HepG2 (cell line): Measurements from ENCODE around the gene PYY. TPM values are rescaled to one million over a fixed set of nuclear protein-coding genes. Genes with fewer than 3 reads are reported as not detected.

Experiments
- EHMT2 ChIP-seq: fragments of 200-600 bp; sonication (generic); IDR thresholded peaks from 2 replicates; pipeline ENCODE4 v1.7.0; 2017; ENCODE audit warnings: antibody characterized with exemption, low read depth, low read length, borderline replicate concordance
- FOSL2 ChIP-seq: sonication (generic); formaldehyde crosslinking; IDR thresholded peaks from 2 replicates; pipeline ENCODE4 v1.4.0; 2020; ENCODE audit warnings: missing genetic modification reagents
- MTA1 ChIP-seq: sonication (generic); formaldehyde crosslinking; IDR thresholded peaks from 2 replicates; pipeline ENCODE4 v1.4.0; 2020; ENCODE audit warnings: missing genetic modification reagents, mild to moderate bottlenecking, borderline replicate concordance
- NFKB2 ChIP-seq: sonication (generic); formaldehyde crosslinking; IDR thresholded peaks from 2 replicates; pipeline ENCODE4 v1.4.0; 2020; ENCODE audit warnings: missing genetic modification reagents, borderline replicate concordance
- SP1 ChIP-seq, 2 experiments: fragments of 450-650 bp in 1 of 2; sonication (generic) in 1 of 2; formaldehyde crosslinking in 1 of 2; IDR thresholded peaks; 2 replicates each; pipeline versions ENCODE4 v1.4.0 to v1.6.1; 2016 to 2020; ENCODE audit warnings: missing genetic modification reagents in 1 of 2
- ZFP37 ChIP-seq: sonication (generic); formaldehyde crosslinking; IDR thresholded peaks from 2 replicates; pipeline ENCODE4 v1.4.0; 2020; ENCODE audit warnings: missing genetic modification reagents, borderline replicate concordance
- ZNF501 ChIP-seq: sonication (generic); formaldehyde crosslinking; IDR thresholded peaks from 2 replicates; pipeline ENCODE4 v1.5.1; 2020; ENCODE audit warnings: mild to moderate bottlenecking, moderate library complexity, missing genetic modification reagents
- ZNF558 ChIP-seq: sonication (generic); formaldehyde crosslinking; IDR thresholded peaks from 2 replicates; pipeline ENCODE4 v1.9.0; 2022; ENCODE audit warnings: mild to moderate bottlenecking, missing genetic modification reagents, borderline replicate concordance
- polyA plus RNA-seq, 8 experiments: library from polyadenylated mRNA; depleted of rRNA in 3 of 8; stranded (reverse) in 7 of 8; unstranded in 1 of 8; fragments of >200 nt; fragmentation: Illumina TruSeq in 4 of 8; extraction: Trizol in 4 of 8; gene quantifications; 2 replicates each; pipeline versions ENCODE4 v1.2.1 to v1.2.3, GENCODE V29; 2011 to 2016; ENCODE audit warnings: low read depth in 4 of 8, missing spikeins in 1 of 8, mixed read lengths in 1 of 8; ENCODE audit not compliant: insufficient read depth in 1 of 8
- total RNA-seq, 5 experiments: library from RNA; depleted of rRNA; stranded (reverse); fragments of >200 nt; fragmentation: Illumina TruSeq; extraction: Trizol; gene quantifications; 2 replicates each; pipeline ENCODE4 v1.2.3, GENCODE V29; 2016; ENCODE audit warnings: low read depth in 1 of 5
- TF ChIP-seq, protein P1 (sequence below): sonication (generic); formaldehyde crosslinking; IDR thresholded peaks from 2 replicates; pipeline ENCODE4 v1.4.0; 2020; ENCODE audit warnings: missing genetic modification reagents
- TF ChIP-seq, protein P2 (sequence below), 2 experiments: sonication (generic) in 1 of 2; formaldehyde crosslinking in 1 of 2; IDR thresholded peaks; 2 replicates each; pipeline versions ENCODE4 v1.4.0 to v1.6.1; 2018 to 2020; ENCODE audit warnings: missing genetic modification reagents in 2 of 2, borderline replicate concordance in 1 of 2, low read depth in 1 of 2, mild to moderate bottlenecking in 1 of 2, missing biosample characterization in 1 of 2
- TF ChIP-seq, protein P3 (sequence below): sonication (generic); formaldehyde crosslinking; IDR thresholded peaks from 2 replicates; pipeline ENCODE4 v1.4.0; 2020; ENCODE audit warnings: missing genetic modification reagents
- TF ChIP-seq, protein P4 (sequence below): sonication (generic); formaldehyde crosslinking; IDR thresholded peaks from 2 replicates; pipeline ENCODE4 v1.4.0; 2020; ENCODE audit warnings: mild to moderate bottlenecking, missing genetic modification reagents

The PYY gene
- total and polyA plus RNA-seq, 2 of the 13 experiments (the other 11 are each of a cell fraction or from before 2014, with no cell fraction given) = 0.25 TPM; not detected in 1

DNA sequence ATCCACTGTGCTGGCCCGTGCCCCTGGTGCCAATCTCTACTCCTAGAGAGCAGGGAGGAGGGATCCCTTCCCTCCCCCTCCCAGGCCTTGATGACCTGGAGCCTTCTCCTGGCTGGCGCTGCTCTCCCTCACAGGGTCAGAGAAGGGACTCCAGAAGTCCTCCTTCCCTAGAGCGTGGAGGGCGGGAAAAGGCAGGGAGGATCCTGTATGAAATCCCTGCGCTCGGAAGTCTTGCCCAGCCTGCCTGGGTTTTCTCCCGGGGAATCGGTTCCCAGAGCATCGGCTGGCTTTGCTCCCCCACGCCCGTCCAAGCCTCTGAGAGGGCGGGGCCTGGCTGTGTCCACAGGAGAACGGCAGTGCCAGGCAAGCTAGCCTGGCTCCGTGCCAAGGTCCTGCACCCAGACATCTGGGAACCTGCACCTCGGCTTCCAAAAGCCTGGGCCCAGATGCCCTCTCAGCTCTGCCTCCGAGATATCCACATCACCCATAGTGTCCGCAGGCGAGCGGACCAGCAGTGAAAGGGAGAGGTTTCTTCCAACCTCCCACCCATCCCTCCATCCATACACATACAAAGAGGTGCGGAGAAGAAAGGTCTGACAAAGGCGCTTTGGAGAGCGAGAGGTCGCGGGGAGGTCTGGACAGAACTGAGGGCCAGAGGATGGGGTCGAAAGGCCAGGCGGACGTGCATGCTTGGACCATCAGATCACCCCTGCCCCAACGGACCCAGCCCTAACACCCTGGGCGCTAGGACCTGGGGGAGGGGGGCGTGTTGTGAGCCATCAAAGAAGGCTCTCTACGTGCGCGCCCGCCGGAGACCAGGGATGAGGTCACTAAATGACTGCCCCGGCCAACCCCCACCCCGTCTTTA is 47.5 kb downstream of the PYY start (continued):
- TF ChIP-seq ZNF501 (peak; percentile 42), EHMT2 (no peak), ZNF558 (CRISPR knock-in tag) (0 out of 2 replicates have a peak, but pooled peaks have one; percentile 55), FOSL2 (0 out of 2 replicates have a peak, but pooled peaks have one; percentile 9), SP1 (IDR thresholded peaks at IDR 0.05) (no peak), SP1 (CRISPR knock-in tag; IDR thresholded peaks at IDR 0.05) (peak; percentile 66; the same call in 1 of the 2 replicates), NFKB2 (0 out of 2 replicates have a peak, but pooled peaks have one; percentile 31), MTA1 (peak; percentile 51; the same call in 1 of the 2 replicates), ZFP37 (0 out of 2 replicates have a peak, but pooled peaks have one; percentile 33)
- TF ChIP-seq, protein P1, sequence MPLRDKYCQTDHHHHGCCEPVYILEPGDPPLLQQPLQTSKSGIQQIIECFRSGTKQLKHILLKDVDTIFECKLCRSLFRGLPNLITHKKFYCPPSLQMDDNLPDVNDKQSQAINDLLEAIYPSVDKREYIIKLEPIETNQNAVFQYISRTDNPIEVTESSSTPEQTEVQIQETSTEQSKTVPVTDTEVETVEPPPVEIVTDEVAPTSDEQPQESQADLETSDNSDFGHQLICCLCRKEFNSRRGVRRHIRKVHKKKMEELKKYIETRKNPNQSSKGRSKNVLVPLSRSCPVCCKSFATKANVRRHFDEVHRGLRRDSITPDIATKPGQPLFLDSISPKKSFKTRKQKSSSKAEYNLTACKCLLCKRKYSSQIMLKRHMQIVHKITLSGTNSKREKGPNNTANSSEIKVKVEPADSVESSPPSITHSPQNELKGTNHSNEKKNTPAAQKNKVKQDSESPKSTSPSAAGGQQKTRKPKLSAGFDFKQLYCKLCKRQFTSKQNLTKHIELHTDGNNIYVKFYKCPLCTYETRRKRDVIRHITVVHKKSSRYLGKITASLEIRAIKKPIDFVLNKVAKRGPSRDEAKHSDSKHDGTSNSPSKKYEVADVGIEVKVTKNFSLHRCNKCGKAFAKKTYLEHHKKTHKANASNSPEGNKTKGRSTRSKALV (CRISPR knock-in tag) = peak; percentile 68; the same call in 1 of the 2 replicates
- TF ChIP-seq, protein P2, sequence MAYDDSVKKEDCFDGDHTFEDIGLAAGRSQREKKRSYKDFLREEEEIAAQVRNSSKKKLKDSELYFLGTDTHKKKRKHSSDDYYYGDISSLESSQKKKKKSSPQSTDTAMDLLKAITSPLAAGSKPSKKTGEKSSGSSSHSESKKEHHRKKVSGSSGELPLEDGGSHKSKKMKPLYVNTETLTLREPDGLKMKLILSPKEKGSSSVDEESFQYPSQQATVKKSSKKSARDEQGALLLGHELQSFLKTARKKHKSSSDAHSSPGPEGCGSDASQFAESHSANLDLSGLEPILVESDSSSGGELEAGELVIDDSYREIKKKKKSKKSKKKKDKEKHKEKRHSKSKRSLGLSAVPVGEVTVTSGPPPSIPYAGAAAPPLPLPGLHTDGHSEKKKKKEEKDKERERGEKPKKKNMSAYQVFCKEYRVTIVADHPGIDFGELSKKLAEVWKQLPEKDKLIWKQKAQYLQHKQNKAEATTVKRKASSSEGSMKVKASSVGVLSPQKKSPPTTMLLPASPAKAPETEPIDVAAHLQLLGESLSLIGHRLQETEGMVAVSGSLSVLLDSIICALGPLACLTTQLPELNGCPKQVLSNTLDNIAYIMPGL (CRISPR knock-in tag; IDR thresholded peaks at IDR 0.05; ENCODE audit: borderline replicate concordance in 1 of 2, low read depth in 1 of 2) = 0 out of 4 replicates have a peak, but pooled peaks of 1 of the 2 experiments have one; percentile 9
- TF ChIP-seq, protein P3, sequence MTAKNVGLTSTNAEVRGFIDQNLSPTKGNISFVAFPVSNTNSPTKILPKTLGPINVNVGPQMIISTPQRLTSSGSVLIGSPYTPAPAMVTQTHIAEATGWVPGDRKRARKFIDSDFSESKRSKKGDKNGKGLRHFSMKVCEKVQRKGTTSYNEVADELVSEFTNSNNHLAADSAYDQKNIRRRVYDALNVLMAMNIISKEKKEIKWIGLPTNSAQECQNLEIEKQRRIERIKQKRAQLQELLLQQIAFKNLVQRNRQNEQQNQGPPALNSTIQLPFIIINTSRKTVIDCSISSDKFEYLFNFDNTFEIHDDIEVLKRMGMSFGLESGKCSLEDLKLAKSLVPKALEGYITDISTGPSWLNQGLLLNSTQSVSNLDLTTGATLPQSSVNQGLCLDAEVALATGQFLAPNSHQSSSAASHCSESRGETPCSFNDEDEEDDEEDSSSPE (CRISPR knock-in tag) = no peak
- TF ChIP-seq, protein P4, sequence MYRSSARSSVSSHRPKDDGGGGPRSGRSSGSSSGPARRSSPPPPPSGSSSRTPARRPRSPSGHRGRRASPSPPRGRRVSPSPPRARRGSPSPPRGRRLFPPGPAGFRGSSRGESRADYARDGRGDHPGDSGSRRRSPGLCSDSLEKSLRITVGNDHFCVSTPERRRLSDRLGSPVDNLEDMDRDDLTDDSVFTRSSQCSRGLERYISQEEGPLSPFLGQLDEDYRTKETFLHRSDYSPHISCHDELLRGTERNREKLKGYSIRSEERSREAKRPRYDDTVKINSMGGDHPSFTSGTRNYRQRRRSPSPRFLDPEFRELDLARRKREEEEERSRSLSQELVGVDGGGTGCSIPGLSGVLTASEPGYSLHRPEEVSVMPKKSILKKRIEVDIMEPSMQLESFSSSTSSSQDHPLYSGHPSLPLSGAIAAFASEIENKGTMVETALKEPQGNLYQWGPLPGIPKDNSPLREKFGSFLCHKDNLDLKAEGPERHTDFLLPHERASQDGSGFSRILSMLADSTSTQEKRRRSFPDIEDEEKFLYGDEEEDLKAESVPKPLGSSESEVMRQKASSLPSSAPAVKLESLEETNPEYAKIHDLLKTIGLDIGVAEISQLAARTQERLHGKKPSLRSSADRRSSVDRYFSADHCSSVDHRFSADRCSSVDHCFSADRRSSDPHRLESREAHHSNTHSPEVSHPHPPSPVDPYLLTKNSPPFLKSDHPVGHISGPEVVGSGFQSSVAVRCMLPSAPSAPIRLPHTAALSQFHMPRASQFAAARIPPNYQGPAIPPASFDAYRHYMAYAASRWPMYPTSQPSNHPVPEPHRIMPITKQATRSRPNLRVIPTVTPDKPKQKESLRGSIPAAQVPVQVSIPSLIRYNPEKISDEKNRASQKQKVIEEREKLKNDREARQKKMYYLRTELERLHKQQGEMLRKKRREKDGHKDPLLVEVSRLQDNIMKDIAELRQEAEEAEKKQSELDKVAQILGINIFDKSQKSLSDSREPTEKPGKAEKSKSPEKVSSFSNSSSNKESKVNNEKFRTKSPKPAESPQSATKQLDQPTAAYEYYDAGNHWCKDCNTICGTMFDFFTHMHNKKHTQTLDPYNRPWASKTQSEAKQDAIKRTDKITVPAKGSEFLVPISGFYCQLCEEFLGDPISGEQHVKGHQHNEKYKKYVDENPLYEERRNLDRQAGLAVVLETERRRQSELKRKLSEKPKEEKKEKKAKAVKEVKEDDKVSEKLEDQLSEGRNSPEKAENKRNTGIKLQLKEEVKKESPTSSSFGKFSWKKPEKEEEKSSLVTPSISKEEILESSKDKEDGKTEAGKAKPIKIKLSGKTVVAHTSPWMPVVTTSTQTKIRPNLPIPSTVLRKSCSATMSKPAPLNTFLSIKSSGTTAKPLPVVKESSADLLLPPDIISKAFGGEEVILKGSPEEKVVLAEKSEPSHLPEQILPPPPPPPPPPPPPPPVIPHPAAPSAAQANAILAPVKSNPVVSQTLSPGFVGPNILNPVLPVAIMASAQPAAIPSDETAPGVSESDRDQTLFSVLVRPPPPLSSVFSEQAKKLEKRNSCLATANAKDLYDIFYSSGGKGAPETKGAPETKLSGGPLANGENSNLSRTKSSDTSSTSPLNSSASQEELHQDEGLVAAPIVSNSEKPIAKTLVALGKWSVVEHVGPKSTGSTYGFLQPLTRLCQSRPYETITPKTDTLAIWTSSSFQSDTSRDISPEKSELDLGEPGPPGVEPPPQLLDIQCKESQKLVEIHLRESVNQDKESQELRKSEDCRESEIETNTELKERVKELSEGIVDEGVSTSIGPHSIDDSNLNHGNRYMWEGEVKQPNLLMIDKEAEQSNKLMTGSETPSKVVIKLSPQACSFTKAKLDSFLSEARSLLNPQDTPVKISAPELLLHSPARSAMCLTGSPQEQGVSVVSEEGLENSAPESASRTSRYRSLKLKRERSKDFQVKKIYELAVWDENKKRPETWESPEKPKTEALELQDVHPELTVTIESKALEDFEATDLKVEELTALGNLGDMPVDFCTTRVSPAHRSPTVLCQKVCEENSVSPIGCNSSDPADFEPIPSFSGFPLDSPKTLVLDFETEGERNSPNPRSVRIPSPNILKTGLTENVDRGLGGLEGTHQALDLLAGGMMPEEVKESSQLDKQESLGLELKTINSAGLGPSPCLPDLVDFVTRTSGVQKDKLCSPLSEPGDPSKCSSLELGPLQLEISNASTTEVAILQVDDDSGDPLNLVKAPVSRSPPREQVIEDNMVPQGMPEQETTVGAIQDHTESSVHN = 0 out of 2 replicates have a peak, but pooled peaks have one; percentile 29
